Transverse colon (tissue), 4 donors: ENCODE data around the gene FLVCR2. TPM values are rescaled to one million over a fixed set of nuclear protein-coding genes. Genes with fewer than 3 reads are reported as not detected.

Experiments
- DNase-seq: peaks from one replicate; pipeline ENCODE4 v3.0.0-alpha.2; 2019
- H3K27ac ChIP-seq, 4 donors: fragments of 200-600 bp; sonication (generic); 2 replicates each; pipeline ENCODE4 v1.5.1; 2016 to 2018; ENCODE audit warnings: inconsistent platforms in 4 of 4
- H3K27me3 ChIP-seq: fragments of 200-600 bp; sonication (generic); 2 replicates; pipeline ENCODE4 v1.5.1; 2017; ENCODE audit warnings: inconsistent platforms
- H3K36me3 ChIP-seq, 4 donors: fragments of 200-600 bp; sonication (generic); 2 replicates each; pipeline ENCODE4 v1.5.1; 2017 to 2019; ENCODE audit warnings: inconsistent platforms in 4 of 4
- H3K4me1 ChIP-seq, 4 donors: fragments of 200-600 bp; sonication (generic); 2 replicates each; pipeline ENCODE4 v1.5.1; 2017 to 2020; ENCODE audit warnings: inconsistent platforms in 4 of 4
- H3K4me3 ChIP-seq, 4 donors: fragments of 200-600 bp; sonication (generic); 1 replicate in 1 of 4; 2 replicates in 3 of 4; pipeline versions ENCODE4 v1.5.1 to v1.6.1; 2017 to 2019; ENCODE audit warnings: inconsistent platforms in 4 of 4
- H3K9me3 ChIP-seq, 2 donors: fragments of 200-600 bp; sonication (generic); 2 replicates each; pipeline ENCODE4 v1.5.1; 2017 to 2019; ENCODE audit warnings: inconsistent platforms in 2 of 2
- EP300 ChIP-seq: sonication (generic); formaldehyde crosslinking; IDR thresholded peaks from one replicate; pipeline ENCODE4 v1.6.1; 2017; ENCODE audit warnings: antibody characterized with exemption, low read depth
- POLR2A ChIP-seq: fragments of 450-650 bp; IDR thresholded peaks from one replicate; pipeline ENCODE4 v1.6.1; 2016; ENCODE audit warnings: antibody characterized with exemption, mild to moderate bottlenecking, moderate library complexity
- POLR2AphosphoS5 ChIP-seq, 3 donors: sonication (generic); formaldehyde crosslinking; IDR thresholded peaks; one replicate each; pipeline ENCODE4 v1.6.1; 2016; ENCODE audit warnings: antibody characterized with exemption in 3 of 3
- whole genome bisulfite sequencing, 2 donors: methylation state at CpG; one replicate each; pipeline ENCODE4 v1.1.5; 2018; ENCODE audit warnings: low coverage in 1 of 2; 5-methylcytosine and 5-hydroxymethylcytosine counted together
- in situ Hi-C, 4 donors: fragments of 200-750 bp; cut with MboI; loops; one replicate each; pipeline versions ENCODE4 v1.15.0 to v1.15.1; 2017; ENCODE audit warnings: low sequenced_read_pairs in 3 of 4, low pct_ligation_motif_present in 1 of 4, low pct_unique_long_range_greater_than_20kb in 1 of 4
- intact Hi-C: fragments of 100-400 bp; cut with DNase I; formaldehyde crosslinking; loops from one replicate; pipeline ENCODE4 v1.15.1; 2023; ENCODE audit warnings: low total_unique reads
- total RNA-seq, 4 donors: library from RNA; depleted of rRNA; stranded (reverse); fragments of >200 nt; gene quantifications; one replicate each; pipeline ENCODE4 v1.1.0, GENCODE V29; 2016
- TF ChIP-seq, protein P1 (sequence below), 5 experiments: fragments of 200-600 bp in 3 of 5; fragments of 450-650 bp in 2 of 5; sonication (generic) in 3 of 5; IDR thresholded peaks; 1 replicate in 2 of 5; 2 replicates in 3 of 5; pipeline ENCODE4 v1.5.1; 2016 to 2017; ENCODE audit warnings: antibody characterized with exemption in 5 of 5, inconsistent platforms in 3 of 5, mild to moderate bottlenecking in 2 of 5, moderate library complexity in 1 of 5

The FLVCR2 gene
- total RNA-seq, 4 donors from 2014 or later: 6.2 to 54.5 (median 45.0) TPM

DNA sequence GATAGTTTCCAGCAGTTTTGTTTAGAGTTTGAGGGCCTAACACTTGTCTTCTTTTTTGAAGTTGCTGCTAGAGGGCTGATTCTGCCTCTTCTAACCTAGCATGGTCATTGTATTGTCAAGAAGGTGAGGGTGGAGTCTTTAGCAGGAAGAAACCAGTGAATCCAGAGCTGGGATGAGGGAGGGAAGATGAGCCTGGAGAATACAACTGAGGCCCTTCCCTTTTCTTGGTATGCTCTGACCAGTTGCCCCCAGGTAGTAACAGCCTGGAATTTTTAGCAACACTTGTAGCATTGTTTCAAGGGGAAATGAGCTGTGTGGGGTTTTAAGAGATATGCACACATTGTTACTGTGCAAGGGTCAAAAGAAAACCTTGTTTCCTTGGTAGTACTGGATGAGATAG is 9.0 kb downstream of the FLVCR2 start:
- H3K4me3 ChIP-seq: no peak overlapping the region
- intact Hi-C loops (no loop called here), in situ Hi-C loops (no loop called here)
- H3K27ac ChIP-seq: no peak overlapping the region
- peaks cover 0 to 5% (median 0%) of the 10 kb centered on the region in 4 donors for H3K36me3 ChIP-seq
- TF ChIP-seq EP300 (no peak), POLR2AphosphoS5 (IDR thresholded peaks at IDR 0.05) (no peak), POLR2A (no peak)
- TF ChIP-seq, protein P1, sequence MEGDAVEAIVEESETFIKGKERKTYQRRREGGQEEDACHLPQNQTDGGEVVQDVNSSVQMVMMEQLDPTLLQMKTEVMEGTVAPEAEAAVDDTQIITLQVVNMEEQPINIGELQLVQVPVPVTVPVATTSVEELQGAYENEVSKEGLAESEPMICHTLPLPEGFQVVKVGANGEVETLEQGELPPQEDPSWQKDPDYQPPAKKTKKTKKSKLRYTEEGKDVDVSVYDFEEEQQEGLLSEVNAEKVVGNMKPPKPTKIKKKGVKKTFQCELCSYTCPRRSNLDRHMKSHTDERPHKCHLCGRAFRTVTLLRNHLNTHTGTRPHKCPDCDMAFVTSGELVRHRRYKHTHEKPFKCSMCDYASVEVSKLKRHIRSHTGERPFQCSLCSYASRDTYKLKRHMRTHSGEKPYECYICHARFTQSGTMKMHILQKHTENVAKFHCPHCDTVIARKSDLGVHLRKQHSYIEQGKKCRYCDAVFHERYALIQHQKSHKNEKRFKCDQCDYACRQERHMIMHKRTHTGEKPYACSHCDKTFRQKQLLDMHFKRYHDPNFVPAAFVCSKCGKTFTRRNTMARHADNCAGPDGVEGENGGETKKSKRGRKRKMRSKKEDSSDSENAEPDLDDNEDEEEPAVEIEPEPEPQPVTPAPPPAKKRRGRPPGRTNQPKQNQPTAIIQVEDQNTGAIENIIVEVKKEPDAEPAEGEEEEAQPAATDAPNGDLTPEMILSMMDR (IDR thresholded peaks at IDR 0.05): no peak
- DNase-seq: no peak
- no peaks in the 10 kb centered on the region for H3K9me3 ChIP-seq
- H3K27me3 ChIP-seq: no peaks in the 10 kb centered on the region
- no peaks in the 10 kb centered on the region for H3K4me1 ChIP-seq

DNA sequence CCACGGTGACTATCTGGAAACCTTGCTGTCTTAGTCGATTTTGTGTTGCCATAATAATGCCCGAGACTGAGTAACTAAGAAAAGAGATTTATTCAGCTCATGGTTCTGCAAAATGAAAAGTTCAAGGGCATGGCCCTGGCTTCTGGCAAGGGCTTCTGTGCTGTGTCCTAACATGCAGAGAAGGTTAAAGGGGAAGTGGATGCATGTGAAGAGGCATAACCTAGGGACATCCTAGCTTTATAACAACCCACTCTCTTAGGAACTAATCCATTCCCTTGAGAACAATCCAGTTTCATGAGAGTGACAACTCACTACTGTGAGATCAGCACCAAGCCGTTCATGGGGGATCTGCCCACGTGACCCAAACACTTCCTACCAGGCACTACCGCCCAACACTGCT is 11.5 kb downstream of the FLVCR2 start:
- H3K36me3 ChIP-seq: peaks cover 0 to 9% (median 0%) of the 10 kb centered on the region in 4 donors
- H3K9me3 ChIP-seq: no peaks in the 10 kb centered on the region
- no peak overlapping the region for H3K27ac ChIP-seq
- no peak for DNase-seq
- no peak overlapping the region for H3K4me3 ChIP-seq
- H3K4me1 ChIP-seq: no peaks in the 10 kb centered on the region
- no peaks in the 10 kb centered on the region for H3K27me3 ChIP-seq
- TF ChIP-seq, protein P1 (IDR thresholded peaks at IDR 0.05): no peak
- TF ChIP-seq POLR2A: no peak
- no peak for TF ChIP-seq POLR2AphosphoS5 (IDR thresholded peaks at IDR 0.05)
- no peak for TF ChIP-seq EP300
- 90 to 91% methylated on average over 5 to 6 of the region's 6 CpGs for WGBS, 2 donors
- in situ Hi-C loops: no loop called here
- intact Hi-C loops: no loop called here

DNA sequence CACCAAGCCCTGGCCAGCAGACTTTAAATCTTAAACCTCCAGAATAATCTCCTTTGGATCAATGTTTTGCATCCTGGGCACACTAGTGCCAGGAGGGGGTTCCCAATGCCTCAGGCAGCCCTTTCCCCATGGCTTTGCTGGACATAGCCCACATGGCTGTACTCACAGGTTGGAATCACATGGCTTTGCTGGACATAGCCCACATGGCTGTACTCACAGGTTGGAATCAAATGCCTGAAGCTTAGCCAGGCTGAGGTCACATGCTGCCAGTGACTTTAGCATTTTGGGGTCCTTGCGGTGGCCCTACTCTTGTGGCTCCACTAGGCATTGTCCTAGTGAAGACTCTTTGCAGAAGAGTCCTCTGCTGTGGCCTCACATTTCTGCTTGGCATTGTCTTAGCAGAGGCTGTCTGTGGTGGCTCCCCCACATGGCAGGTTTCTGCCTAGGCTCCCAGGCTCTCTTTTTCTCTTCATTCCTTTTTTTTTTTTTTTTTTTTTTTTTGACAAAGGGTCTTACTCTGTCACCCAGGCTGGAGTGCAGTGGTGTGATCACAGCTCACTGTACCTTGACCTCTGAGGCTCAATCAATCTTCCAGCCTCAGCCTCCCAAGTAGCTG is 13.0 kb downstream of the FLVCR2 start:
- TF ChIP-seq POLR2AphosphoS5 (IDR thresholded peaks at IDR 0.05) (no peak), POLR2A (no peak), EP300 (no peak)
- TF ChIP-seq, protein P1 (IDR thresholded peaks at IDR 0.05): no peak
- in situ Hi-C loops (no loop called here), intact Hi-C loops (no loop called here)
- WGBS, 2 donors: 100% methylated on average over 1 of the region's 1 CpG
- Histone ChIP-seq H3K9me3 (no peaks in the 10 kb centered on the region), H3K4me3 (no peak overlapping the region), H3K4me1 (no peaks in the 10 kb centered on the region), H3K36me3 (peaks cover 0 to 9% (median 0%) of the 10 kb centered on the region in 4 donors), H3K27ac (no peak overlapping the region), H3K27me3 (no peaks in the 10 kb centered on the region)
- DNase-seq: no peak

DNA sequence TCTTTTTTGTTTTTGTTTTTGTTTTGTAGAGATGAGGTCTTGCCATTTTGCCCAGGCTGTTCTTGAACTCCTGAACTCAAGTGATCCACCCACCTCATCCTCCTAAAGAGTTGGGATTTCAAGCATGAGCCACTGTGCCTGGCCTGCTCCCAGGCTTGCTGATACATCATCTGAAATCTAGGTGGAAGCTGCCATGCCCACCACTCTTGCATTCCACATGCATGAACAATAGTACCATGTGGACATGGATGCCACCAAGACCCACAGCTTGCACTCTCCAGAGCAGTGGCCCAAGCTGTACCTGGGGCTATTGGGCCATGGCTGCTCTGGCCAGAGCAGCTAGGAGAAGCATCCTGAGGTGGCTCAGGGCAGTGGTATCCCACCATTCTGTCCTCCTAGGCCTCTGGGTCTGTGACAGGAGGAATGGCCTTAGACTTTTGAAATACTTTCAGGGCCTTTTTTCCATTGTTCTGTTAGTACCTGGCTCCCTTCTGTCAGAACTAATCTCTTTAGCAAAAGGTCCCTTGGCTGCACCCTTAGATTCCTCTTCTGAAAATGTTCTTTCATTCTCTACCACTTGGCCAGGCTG is 13.7 kb downstream of the FLVCR2 start:
- DNase-seq: no peak
- no peaks in the 10 kb centered on the region for H3K27me3 ChIP-seq
- intact Hi-C loops (no loop called here), in situ Hi-C loops (no loop called here)
- H3K4me1 ChIP-seq: no peaks in the 10 kb centered on the region
- H3K36me3 ChIP-seq: peaks cover 0 to 9% (median 0%) of the 10 kb centered on the region in 4 donors
- H3K27ac ChIP-seq: no peak overlapping the region
- H3K9me3 ChIP-seq: no peaks in the 10 kb centered on the region
- TF ChIP-seq POLR2AphosphoS5 (IDR thresholded peaks at IDR 0.05): no peak
- no peak for TF ChIP-seq EP300
- TF ChIP-seq, protein P1 (IDR thresholded peaks at IDR 0.05): no peak
- no peak for TF ChIP-seq POLR2A
- no peak overlapping the region for H3K4me3 ChIP-seq
